ENCODE results near the gene MYO1F.

- TF ChIP-seq CTCF (IDR thresholded peaks at IDR 0.05) (no peak), EP300 (IDR thresholded peaks at IDR 0.05) (no peak)
These were observed 61.9 kb downstream of the MYO1F start for GRCh38 chr19:8515317-8515716.

Data from tibial nerve (tissue), 4 donors.